SIG-M5 treated with dmso at 0.1 percent for 504 hours (cell line): ENCODE data around the gene NCOR2.

Source experiments
- DNase-seq: peaks from one replicate; lab custom pipeline; 2025; ENCODE audit not compliant: unreplicated experiment; lab: John Stamatoyannopoulos, UW

NCOR2 gene

DNA sequence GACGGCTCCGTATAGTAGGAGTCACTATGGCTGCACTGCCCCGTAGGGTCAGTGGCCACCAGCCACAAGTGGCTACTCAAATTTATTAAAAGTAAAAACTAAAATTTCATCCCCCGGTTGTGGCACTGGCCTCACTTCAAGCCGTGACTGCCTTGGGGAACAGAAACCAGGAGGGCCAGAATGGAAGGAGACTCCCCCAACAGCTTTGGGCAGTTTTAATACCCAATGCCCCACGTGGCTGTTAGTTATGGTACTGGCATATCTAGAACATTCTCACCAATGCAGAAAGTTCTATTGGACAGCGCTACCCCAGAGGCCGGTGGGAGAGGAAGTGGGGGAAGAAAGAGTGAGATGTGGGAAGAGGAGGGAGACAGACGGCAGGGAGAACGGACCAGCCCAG, 6.2 kb downstream of the NCOR2 start:
- DNase-seq, result peak; percentile 47

DNA sequence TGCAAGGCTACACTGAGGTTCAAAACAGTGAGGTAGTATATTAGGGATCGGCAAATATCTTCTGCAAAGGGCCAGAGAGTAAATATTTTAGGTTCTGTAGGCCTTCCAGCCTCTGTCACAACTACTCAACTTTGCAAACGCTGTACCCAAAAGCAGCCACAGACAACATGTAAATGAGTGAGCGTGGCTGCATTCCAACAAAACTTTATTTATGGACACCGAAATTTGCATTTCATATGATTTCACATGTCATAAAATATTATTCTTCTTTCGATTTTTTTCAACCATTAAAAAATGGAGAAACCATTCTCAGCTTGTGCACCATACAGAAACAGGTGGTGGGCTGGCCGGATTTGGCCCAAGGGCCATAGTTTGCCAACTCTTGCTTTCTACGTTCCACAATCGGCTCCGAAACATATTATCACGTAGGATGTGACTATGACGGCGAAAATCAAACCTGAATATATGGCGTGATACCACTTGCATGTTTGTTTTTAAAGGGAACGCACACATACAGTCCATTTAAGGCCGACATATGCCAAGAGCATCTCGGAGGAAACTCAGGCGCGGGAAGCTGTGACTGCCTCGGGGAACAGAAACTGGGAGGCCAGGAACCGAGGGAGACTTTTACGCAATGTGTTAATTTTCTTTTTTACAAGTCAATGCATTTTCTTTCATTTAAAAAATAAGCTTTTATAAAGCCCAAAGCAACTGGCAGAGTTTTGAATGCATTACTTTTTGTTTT, 7.1 kb downstream of the NCOR2 start:
- no peak for DNase-seq

DNA sequence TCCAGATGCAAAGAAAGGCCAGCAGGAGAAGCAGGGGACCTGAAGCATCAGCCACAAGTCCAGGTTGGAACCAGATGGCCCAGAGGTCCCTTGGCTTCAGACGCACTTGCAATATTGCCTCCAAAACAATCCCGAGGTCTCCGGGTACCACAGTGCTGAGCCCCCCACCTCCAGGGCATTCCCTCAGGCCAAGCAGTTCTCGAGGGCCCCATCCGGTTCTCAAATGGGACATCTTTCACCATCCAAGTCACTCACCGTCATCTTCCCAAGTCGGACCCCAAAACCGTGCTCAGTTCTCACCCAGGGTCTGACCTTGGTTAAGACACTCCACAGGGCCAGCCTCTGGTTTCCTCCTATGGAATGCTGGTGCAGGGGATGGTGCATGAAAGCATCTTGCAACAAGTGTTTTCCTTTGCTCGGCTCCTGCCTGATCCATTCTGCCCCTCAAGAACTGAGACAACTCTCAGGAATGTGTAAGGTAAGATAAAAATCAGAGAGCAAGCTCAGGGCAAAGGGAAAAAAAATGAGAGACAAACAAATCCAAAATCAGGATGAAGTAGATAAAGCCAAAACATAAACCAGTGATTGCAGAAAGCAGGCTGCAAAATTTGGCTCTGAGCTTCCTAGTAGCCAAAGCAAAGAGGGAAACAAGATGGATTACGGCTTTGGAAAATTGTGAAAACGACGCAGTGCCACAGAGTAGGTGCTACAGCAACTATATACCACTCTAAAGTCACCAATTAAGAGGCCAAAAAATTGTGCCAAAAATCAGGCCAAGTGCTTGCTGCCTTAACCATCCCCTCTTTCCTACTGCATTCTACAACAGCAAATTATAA, 8.0 kb downstream of the NCOR2 start:
- DNase-seq, result no peak

DNA sequence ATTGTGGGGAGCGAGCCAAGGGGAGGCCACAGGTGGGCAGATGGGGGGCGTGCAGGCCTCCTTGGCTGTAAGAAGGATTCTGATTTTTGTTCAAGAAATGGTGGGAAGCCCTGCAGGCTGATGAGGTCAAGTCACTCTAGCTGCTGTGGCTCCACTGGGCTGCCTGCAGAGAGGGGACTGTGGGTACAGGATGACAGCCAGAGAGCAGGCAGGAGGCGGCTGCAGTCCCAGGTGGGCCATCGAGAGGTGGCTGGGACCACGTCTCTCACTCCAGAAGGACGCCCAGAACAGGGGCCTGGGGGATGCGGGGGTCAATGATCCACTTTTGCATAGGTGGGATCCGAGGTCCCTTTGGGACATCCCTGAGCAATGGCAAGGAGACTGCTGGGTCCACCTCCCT, 9.1 kb downstream of the NCOR2 start:
- DNase-seq, result no peak

DNA sequence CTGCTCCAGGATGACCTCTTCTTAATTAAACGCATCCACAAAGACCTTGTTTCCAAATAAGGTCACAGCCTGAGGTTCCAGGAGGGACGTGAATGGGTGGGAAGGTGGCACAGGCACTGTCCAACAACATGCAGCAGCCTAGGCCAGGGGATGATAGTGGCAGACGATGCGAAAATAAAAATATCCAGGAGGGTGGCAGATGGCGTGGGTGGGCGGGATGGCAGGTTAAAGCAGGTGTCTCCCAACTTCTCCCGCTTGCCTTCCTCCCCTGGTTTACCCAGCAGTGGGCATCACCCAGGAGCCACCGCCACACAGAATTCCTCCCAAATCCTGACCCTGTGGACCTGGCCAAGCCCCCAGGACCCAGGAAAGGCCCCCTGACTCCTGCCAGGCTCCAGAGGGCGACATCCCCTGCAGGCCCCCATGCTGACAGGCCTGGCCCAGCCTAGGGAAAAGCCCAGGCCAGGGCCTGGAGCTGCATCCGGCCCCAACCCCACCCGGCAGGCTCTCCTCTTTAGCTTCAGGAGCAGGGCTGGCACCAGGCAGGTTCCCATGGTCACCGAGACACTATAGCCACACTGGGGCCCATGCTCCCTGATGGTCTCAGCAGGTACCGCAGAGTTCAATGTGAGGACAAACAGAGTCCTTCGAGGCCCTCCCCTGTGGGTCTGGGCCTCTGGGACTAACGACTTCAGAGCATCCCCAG, 9.7 kb downstream of the NCOR2 start:
- DNase-seq, result no peak

DNA sequence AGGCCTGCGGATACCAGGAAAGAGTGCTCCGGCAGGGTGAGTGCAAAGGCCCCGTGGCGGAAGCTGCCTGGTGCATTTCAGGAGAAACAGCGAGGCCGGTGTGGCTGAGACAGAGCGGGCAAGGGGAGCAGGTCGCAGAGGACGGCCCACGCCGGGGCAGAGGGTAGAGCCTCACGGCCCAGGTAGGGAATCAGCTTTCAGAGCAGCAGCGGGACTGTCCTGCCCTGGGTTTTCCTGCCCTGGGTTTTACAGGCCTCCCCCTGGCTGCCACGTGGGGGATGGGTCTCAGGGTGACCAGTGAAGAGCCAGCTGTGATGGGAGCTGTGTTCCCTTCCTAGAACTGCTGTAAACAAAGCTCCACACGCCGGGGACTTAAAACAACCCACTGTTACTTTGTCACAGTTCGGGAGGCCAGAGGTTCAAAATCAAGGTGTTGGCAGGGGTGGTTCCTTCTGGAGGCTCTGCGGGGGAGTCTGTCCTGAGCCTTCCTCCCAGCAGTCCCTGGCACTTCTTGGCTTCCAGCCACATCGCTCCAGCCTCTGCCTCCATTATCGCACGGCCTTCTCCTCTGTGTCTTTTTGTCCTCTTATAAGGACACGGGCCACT, 10.4 kb downstream of the NCOR2 start:
- DNase-seq, result no peak

DNA sequence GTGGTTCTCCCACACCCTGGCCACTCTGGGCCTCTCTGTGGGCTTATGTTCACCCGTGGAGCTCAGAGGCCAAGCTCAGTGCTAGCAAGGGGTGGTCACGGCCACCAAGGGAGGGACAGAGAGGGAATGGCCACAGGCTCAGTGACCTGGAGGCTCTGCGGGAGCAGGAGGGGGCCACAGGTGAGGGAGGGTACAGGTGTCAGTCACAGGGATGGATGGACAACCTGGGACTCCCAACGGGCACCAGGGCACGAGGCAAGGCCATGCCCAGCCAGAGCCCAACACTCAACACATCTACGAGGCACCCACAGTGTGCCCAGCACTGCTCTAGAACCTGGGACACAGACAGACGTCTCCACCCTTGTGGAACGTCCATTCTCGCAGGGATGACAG, 11.3 kb downstream of the NCOR2 start:
- no peak for DNase-seq

DNA sequence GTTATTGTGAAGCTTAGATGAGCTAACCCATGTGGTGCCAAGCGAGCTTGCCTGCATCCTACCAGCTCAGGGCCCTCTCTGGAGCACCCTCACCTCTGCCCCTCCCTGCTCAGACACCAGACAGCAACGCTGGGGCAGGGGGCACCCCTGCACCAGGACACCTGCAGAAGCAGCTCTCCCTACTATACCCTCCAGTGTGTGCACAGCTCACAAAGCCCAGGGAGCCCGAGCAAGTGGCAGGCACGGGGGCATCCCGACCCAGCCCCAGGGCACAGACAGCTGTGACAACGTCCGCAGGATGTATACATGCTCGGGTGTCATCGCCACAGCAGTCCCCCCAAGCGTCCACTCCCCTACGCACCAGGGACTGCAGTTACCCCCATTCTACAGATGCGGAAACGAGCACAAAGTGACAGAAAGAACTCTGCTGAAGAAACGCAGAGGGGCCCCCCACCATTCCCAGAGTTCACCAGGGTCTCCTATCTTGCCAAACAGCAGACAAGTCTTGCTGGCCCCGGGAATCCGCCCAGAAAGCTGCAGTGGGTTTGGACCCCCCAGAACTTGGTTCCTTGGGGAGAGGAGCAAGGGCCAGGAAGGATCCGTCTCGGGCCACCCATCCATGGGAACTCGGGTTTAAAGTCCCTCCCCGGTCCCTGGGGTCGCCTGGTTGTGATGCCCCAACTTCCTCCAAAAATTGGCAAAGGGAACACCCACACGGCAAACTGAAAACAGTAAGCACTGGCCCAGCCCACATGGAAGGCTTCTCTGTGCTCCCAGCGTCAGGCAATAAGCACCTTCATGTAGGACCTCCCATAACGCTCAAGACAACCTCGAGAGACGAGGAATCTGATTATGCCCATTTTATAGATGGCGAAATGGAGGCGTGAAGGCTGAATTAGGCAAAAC, 12.0 kb downstream of the NCOR2 start:
- DNase-seq, result no peak

DNA sequence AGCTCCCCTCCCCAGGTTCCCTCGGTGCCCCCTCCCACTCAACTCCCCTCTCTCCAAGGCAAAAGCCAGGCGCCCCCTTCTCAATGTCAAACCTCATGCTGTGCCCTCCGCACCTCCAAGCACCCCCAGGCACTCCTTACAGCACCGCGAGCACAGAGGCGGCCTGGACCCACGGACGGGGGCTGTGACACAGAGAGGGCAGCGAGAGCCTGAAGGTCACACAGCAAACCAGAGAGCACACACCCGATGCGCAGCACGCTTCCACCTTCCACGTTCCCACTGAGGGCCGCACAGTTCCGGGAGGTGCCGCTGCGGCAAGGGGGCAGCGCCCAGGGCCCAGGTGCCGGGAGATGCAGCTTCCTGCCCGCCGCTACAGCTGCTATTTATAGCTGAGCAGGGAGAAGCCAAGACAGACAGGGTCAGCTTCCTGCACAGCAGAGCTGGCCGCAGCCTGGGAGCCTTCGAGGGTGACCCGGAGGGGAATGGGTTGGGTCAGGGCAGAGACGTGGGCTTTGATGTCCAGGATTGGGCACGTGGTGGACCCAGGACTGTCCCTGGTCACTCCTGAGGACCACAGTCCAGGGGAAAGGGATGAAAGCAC, 12.9 kb downstream of the NCOR2 start:
- no peak for DNase-seq

DNA sequence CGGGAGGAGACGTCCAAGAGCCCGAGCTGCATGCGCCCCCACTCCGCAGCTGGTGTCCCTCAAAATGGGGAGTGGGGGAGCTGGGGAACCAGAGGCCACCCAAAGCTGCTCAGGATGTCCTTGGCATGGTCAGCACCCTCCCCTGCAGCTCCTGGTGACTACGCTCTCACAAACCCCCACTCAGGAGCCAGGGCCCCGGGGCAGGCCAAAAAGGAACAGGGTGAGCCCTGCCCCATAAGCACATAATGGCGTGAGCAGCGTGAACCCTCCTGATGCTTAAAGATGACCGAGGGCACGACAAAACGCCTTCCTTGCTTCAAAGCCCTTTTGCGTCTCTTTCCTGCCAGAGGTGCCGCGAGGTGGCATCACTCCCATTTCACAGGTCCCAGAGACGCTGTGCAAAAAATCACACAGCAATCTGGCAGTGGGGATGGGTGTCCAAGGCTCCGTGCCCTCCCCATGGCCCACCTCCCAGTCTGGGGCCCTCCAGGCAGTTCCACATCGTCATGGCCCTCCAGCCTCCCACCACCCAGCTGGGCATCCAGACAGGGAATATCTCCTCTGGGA, 13.5 kb downstream of the NCOR2 start:
- no peak for DNase-seq

DNA sequence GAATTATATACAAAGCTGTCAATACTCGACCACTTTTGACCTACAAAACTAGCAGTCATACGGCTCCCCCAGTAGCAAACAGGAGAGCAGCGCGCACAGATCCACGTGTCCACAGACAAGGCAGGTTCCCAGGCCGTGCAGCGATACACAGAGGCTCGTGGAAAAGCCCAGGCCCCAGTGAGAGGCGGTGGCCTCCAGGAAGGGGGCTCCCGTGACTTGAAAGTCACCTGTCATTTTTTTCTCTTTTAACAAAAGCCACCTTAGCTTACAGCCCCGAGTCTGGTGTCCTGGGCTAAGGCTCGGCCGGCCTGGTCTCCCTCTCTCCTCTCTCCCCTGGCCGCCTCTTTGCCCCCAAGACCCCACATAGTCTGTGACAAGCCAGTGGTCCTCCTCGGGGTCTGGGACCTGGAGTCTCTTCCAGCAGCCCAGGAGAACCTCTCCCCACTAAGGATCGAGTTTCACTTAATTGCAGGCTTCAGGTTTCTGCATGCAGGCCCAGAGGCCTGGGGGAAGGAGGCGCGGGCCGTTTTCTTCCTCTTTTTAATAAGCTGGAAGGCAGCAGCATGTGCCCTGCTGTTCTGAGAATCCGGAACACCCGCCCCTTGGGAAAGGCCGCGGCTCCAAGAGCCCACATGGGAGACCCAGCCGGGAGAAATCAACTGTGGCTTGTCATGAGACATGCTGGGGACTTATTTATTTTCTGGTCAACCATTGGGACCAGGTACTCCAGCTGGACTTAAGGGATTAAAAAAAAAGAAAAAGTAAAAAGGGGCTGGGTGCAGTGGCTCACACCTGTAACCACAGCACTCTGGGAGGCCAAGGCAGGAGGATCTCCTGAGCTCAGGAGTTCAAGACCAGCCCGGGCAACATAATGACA, 15.9 kb downstream of the NCOR2 start:
- DNase-seq, result peak; percentile 55

DNA sequence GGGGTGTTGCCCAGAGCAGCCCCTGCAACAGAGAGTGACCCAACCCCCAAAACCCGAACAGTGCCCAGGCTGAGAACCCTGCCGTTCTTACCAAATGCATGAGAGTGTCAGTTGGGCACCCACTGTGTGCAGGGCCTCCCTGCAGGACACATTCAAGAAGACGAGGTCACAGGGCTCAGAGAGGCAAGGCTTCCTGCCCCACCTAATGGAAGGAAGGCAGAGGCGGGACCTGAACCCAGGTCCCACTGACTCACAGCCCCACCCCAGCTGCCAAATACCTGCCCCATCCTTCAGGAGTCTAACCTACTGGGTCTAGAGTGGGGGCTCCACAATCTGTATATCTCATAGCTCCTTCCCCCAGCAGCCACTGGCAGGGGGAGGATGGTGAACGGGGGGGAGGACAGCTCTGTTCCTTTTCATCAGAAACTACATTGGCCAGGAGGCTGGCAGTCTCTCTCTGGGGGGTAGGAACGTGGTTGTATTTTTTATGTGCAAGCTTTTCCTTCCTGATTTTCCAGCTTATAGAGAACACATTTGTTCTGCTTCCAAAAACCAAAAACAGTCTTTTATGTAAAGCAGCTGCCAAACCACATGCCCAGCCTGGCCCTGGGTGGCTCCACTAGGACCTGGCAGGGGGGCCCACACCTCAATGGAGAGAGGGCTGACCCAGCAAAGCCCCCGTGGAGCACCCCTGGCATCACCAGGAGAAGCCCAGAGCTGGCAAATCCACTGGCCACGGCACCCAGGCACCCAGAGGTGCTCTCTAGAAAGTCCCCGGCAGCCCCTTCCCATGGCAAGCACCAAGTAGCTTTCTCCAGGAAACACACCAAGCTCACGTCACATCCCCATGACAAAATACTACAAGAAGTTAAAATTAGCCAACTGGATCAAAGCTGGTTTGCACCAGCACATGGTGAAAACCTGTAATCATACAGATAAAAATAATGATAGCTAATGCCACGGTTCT, 17.0 kb downstream of the NCOR2 start:
- DNase-seq, result no peak

DNA sequence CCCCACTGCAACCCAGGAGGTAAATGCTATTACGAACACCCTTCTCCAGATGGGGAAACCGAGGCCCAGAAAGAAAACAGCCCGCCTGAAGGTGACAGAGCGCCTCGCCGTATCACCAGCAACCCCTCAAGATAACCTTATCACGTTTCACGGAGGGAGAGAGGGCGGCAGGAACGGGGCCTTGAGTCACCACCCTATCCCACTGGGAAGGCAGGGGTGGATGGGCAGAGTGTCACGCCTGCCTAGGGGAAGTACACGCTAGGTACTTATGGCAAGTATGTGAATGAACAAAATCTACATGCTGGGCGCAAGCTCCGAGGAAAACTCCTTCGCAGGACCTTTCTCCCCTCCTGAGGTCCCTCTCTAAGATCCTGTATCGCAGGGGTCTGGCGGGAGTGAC, 17.8 kb downstream of the NCOR2 start:
- no peak for DNase-seq

DNA sequence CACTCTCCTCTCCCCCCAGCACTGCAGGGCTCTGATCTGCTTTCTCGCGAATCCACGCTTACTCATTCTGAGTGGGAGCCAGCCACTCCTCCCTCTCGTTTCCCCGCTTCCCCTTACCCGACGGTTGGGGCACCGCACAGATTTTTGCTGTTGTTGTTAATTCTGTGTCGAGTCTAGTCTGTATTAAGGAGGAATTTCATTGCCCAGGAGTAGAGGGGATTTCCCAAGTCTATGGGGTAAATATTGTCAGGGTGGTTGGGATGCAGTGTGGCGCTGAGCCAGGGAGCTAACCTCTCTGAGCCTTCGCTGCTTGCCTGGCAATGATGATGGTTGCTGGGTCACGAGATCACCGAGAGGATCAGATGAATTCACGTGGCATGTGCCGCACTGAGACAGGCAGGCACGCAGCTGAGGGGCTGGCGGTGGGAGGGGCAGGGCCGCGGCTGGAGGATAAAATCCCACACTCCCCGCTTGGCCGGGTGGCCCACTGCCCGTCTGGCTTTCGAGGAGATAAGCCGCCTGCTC, 18.5 kb downstream of the NCOR2 start:
- no peak for DNase-seq

DNA sequence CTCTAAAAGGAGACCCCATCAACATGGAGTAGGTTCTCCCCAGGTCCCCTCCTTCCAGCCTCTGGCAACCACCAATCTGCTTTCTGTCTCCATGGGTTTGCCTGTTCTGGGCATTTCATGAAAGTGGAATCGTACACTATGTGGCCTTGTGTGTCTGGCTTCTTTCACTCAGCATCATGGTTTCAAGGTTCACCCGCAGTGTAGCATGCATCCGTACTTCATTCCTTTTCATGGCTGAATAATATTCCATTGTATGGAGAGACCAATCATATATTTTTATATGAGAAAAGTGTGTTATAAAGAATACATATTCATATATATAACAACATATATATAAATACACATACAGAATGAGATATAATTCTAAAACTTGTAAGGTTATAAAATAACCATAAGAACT, 19.8 kb downstream of the NCOR2 start:
- DNase-seq, result no peak

DNA sequence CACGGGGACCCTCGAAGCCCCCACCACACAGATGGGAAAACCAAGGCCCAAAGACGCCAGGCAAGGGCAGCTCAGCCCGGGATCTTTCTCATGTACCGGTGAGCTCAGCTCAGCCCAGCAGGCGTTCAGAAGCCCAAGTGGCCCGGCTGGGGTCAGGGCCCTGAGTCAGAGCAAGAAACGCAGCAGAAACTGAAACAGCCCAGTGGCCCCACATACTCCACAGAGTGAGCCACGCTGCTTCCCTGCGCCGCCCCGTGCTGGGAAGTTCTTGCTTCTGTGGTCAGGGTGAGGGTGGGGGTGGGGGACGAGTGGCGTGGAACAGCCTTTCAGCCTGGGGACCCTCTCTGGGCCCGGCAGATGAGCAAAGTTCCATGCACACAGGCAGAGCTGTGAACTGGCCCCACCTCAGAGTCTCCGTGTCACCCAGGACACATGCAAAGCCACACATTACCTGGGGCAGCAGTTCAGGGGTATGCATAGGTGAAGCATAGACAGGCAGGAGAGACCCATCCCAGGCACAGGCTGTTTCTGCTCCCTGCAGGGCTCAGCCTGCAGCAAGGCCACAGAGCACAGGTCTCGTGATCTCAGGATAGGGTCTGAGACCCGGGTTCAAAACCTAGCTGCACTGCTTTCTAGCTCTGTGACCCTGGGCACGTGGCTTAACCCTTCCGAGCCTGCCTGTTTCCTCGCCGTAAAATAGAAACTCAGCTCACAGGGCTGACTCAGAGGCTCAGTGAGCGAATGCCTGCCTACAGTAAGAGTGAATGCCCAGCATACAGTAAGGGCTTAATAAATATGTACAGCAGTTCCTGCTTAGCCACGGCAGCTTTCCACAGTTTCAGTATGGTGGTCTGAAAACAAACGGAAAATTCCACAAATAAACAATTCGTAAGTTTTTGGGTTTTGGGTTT, 21.6 kb downstream of the NCOR2 start:
- no peak for DNase-seq
